Psoas muscle (tissue), 8 donors: ENCODE results near the gene CACNA2D4. TPM values are rescaled to one million over a fixed set of nuclear protein-coding genes. Genes with fewer than 3 reads are reported as not detected.

Experiments used
- ATAC-seq, 4 donors: fragments of 200-7000 bp; cut with Tn5 transposase; one replicate each; pipeline ENCODE4 v1.9.1; 2020; ENCODE audit warnings: moderate library complexity in 3 of 4, mild to moderate bottlenecking in 2 of 4
- DNase-seq, 2 donors: peaks; one replicate each; pipeline ENCODE4 v3.0.0-alpha.2; 2020
- H3K27ac ChIP-seq: fragments of 200-600 bp; one replicate; pipeline ENCODE4 v1.8.0; 2022
- H3K27me3 ChIP-seq, 3 donors: fragments of 200-600 bp in 1 of 3; one replicate each; pipeline versions ENCODE4 v1.6.1 to v1.8.0; 2013 to 2022; ENCODE audit warnings: low read length in 2 of 3, mild to moderate bottlenecking in 2 of 3, moderate library complexity in 1 of 3; ENCODE audit not compliant: insufficient read depth in 3 of 3
- H3K36me3 ChIP-seq, 2 donors: fragments of 200-600 bp in 1 of 2; one replicate each; pipeline versions ENCODE4 v1.6.1 to v1.8.0; 2013 to 2022; ENCODE audit warnings: low read depth in 1 of 2, mild to moderate bottlenecking in 1 of 2, moderate library complexity in 1 of 2; ENCODE audit not compliant: insufficient read depth in 1 of 2
- H3K4me1 ChIP-seq: fragments of 200-600 bp; one replicate; pipeline ENCODE4 v1.8.0; 2022
- H3K4me3 ChIP-seq: fragments of 200-600 bp; one replicate; pipeline ENCODE4 v1.8.0; 2022; ENCODE audit warnings: mild to moderate bottlenecking
- H3K9me3 ChIP-seq: fragments of 200-600 bp; one replicate; pipeline ENCODE4 v1.8.0; 2022
- WGBS, 3 donors: extraction: QIAGEN DNeasy Blood & Tissue Kit; methylation state at CpG; one replicate each; pipeline versions ENCODE4 v1.1.6 to v1.1.7; 2013; 5-methylcytosine and 5-hydroxymethylcytosine counted together
- intact Hi-C, 2 donors: fragments of 100-400 bp; cut with DNase I; formaldehyde crosslinking; loops; one replicate each; pipeline versions ENCODE4 v1.11.0 to v1.14.2; 2022
- polyA plus RNA-seq, 3 donors: library from polyadenylated mRNA; stranded (reverse); fragments of 200-250 nt; gene quantifications; one replicate each; pipeline ENCODE4 v1.2.3, GENCODE V29; 2013
- total RNA-seq, 4 donors: library from RNA; stranded (reverse); fragmentation: NEBNext Ultra II Directional in 2 of 4; extraction: Animal tissue kit (Norgen Biotek cat#: 25700) in 2 of 4; gene quantifications; one replicate each; pipeline versions ENCODE4 v1.2.1 to v1.2.4, GENCODE V29; 2021 to 2023
- TF ChIP-seq, protein P1 (sequence below): fragments of 200-600 bp; IDR thresholded peaks from one replicate; pipeline ENCODE4 v1.8.0; 2022; ENCODE audit warnings: antibody characterized with exemption
- donor health status: healthy with polysubstance abuse.
- donor health status: DM: no; HTN: no; CAD: no; lungs with moderate emphysema.
- donor health status: Bipolar disorder and iron deficiency.
- donor health status: healthy.
- donor health status: DM: yes; HTN: yes; CAD: no.
- donor health status: DM: no; HTN: no; CAD: no.
- donor health status: DM: no; HTN: no; CAD: no.
- donor health status: DM: yes; HTN: yes; CAD: no.

CACNA2D4 gene
- total and polyA plus RNA-seq, 7 donors: 0.74 to 1.8 (median 0.93) TPM

DNA sequence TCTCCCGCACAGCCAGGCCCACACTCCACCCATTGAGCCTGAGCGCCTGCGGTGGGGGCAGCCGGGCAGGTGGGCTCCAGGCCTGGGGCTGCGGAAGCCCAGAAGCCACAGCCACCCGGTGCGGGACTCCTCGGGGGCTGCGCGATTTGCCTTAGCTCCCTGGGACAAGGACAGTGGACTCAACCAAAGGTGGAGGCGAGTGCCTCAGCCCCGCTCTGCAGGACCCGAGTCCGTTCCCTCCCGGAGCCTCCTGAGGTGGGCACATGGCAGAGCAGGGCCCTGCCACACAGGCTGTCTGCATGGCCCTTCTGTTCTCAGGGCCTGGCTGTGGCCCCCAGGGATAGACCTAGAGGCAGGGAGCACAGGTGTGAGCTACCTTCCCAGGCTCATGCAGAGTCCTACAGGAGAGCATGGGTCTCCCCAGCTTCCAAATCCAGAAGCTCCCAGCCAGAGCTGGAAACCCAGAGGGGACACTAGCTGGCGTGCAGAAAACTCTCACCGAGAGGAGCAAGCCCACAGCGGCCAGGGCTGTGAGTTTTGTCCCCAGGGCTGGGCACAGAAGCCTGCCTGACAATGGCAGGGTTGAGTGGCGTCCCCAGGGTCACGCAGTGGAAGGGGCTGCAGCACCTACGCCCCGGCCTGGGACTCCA lies 120.3 kb downstream of the CACNA2D4 start:
- 91 to 93% (median 91%) methylated on average over 21 to 22 of the region's 22 CpGs for WGBS, 3 donors
- H3K4me3 ChIP-seq: peak overlapping the region; percentile 71
- DNase-seq: peak in 1 of 2 donors; percentile 56
- no peaks in the 10 kb centered on the region for H3K9me3 ChIP-seq
- TF ChIP-seq, protein P1, sequence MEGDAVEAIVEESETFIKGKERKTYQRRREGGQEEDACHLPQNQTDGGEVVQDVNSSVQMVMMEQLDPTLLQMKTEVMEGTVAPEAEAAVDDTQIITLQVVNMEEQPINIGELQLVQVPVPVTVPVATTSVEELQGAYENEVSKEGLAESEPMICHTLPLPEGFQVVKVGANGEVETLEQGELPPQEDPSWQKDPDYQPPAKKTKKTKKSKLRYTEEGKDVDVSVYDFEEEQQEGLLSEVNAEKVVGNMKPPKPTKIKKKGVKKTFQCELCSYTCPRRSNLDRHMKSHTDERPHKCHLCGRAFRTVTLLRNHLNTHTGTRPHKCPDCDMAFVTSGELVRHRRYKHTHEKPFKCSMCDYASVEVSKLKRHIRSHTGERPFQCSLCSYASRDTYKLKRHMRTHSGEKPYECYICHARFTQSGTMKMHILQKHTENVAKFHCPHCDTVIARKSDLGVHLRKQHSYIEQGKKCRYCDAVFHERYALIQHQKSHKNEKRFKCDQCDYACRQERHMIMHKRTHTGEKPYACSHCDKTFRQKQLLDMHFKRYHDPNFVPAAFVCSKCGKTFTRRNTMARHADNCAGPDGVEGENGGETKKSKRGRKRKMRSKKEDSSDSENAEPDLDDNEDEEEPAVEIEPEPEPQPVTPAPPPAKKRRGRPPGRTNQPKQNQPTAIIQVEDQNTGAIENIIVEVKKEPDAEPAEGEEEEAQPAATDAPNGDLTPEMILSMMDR: no peak
- intact Hi-C loops: loop anchor here in 1 of 2 donors (5.0 kb wide), 1 partner anchor 239 kb away; no protein-coding TSS in a partner anchor
- H3K36me3 ChIP-seq: no peaks in the 10 kb centered on the region
- peaks cover 17% of the 10 kb centered on the region for H3K4me1 ChIP-seq
- H3K27me3 ChIP-seq: no peaks in the 10 kb centered on the region
- no peak overlapping the region for H3K27ac ChIP-seq
- ATAC-seq: no peak

DNA sequence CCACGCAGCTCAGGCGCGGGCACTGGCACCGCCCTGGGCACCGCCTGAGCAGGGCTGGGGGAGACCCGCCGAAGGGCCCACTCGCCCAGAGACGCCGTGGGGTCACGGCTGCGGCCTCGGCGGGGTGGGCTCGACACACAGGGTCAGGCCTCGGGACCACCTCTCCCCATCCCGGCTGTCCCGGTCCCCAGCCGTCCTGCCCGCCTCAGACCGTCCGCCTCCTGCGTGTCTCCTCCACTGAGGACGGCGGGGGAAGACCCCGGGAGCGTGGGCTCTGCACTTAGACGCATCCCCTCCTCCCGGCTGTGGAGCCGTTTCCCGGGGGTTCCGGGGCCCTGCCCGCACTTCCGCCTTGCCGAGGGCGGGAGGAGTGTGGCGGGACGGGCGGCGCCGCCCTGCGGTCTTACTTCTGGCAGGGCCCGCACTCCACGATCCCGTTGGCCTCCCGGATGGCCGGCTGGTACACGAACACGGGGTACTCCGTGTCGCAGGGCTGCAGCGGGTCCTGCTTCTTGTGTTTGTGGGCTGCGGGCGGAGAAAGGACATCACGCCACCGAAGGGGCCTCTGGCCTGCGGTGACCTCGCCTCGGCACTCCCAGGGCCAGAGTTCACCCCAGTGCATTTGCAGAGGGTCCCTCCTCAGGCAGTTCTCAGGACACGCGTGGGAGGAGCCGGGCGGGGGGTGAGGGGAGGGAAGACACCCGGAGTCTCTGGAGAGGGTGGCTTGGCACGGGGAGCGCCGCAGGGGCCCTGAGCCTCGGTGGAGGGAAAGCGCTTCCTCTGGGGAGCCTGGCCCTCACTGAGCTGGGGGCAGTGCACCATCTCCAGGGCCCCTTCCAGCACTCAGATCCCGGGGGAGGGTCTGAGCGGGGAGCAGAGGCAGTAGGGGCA lies 121.2 kb downstream of the CACNA2D4 start:
- Histone ChIP-seq H3K27ac (peak overlapping the region; percentile 73), H3K4me3 (peak overlapping the region; percentile 71), H3K4me1 (peaks cover 17% of the 10 kb centered on the region), H3K36me3 (no peaks in the 10 kb centered on the region), H3K27me3 (no peaks in the 10 kb centered on the region), H3K9me3 (no peaks in the 10 kb centered on the region)
- TF ChIP-seq, protein P1: no peak
- 35 to 53% (median 38%) methylated on average over 68 to 71 of the region's 71 CpGs for WGBS, 3 donors
- DNase-seq (peak; percentile 57 to 79), ATAC-seq (peak in 3 of 4 donors; percentile 3 to 28 (median 6))
- intact Hi-C loops: loop anchor here in 1 of 2 donors (5.0 kb wide), 1 partner anchor 240 kb away; no protein-coding TSS in a partner anchor

GRCh38 chr12:1796515-1797010 lies 121.9 kb downstream of the CACNA2D4 start:
- Histone ChIP-seq H3K9me3 (no peaks in the 10 kb centered on the region), H3K27me3 (no peaks in the 10 kb centered on the region), H3K36me3 (no peaks in the 10 kb centered on the region), H3K27ac (peak overlapping the region; percentile 73), H3K4me1 (peaks cover 17% of the 10 kb centered on the region), H3K4me3 (peak overlapping the region; percentile 71)
- TF ChIP-seq, protein P1: no peak
- WGBS, 3 donors: 4 to 9% (median 9%) methylated on average over 38 to 43 of the region's 43 CpGs
- intact Hi-C loops: loop anchor here (1.0 to 5.0 kb wide), 2 partner anchors 144 to 241 kb away; no protein-coding TSS in a partner anchor
- DNase-seq (peak; percentile 54 to 73), ATAC-seq (peak; percentile 4 to 33 (median 11))

- no peaks in the 10 kb centered on the region for H3K36me3 ChIP-seq
- H3K4me1 ChIP-seq: peaks cover 17% of the 10 kb centered on the region
- peak; percentile 90 to 92 (median 92) for ATAC-seq
- intact Hi-C loops: loop anchor here (1.0 to 5.0 kb wide), 2 partner anchors 144 to 241 kb away; no protein-coding TSS in a partner anchor
- H3K27ac ChIP-seq: peak overlapping the region; percentile 80
- H3K9me3 ChIP-seq: no peaks in the 10 kb centered on the region
- DNase-seq: peak; percentile 94 to 97
- TF ChIP-seq, protein P1: peak; percentile 99
- H3K4me3 ChIP-seq: peak overlapping the region; percentile 71
- H3K27me3 ChIP-seq: no peaks in the 10 kb centered on the region
- WGBS, 3 donors: 1 to 3% (median 2%) methylated on average over 39 to 45 of the region's 45 CpGs
Measured at GRCh38 chr12:1795785-1796514, 122.5 kb downstream of the CACNA2D4 start.
